ENCODE measurements around the gene ZNF177.

ZNF177 gene

GRCh38 chr19:9353011-9353410 is 9.8 kb upstream of the ZNF177 start:
- intact Hi-C loops (cut with micrococcal nuclease): no loop called here
- peaks cover 87% of the 10 kb centered on the region for H3K9me3 Mint-ChIP-seq

GRCh38 chr19:9354651-9355050 is 8.2 kb upstream of the ZNF177 start:
- H3K27ac Mint-ChIP-seq: no peak overlapping the region
- H3K9me3 Mint-ChIP-seq: peaks cover 81% of the 10 kb centered on the region
- intact Hi-C loops (cut with micrococcal nuclease): no loop called here
- no peaks in the 10 kb centered on the region for H3K27me3 Mint-ChIP-seq
- no peak overlapping the region for H3K4me3 Mint-ChIP-seq
- no peaks in the 10 kb centered on the region for H3K4me1 Mint-ChIP-seq (ENCODE audit: low read depth)
- H3K36me3 Mint-ChIP-seq (ENCODE audit: low read depth): peaks cover 14% of the 10 kb centered on the region

More at GRCh38 chr19:9353011-9353410, 9.8 kb upstream of the ZNF177 start:
- no peak overlapping the region for H3K4me3 Mint-ChIP-seq
- H3K27ac Mint-ChIP-seq: no peak overlapping the region
- H3K36me3 Mint-ChIP-seq (ENCODE audit: low read depth): peaks cover 25% of the 10 kb centered on the region
- H3K4me1 Mint-ChIP-seq (ENCODE audit: low read depth): no peaks in the 10 kb centered on the region
- no peaks in the 10 kb centered on the region for H3K27me3 Mint-ChIP-seq

- Mint-ChIP-seq H3K4me1 (ENCODE audit: low read depth) (no peaks in the 10 kb centered on the region), H3K4me3 (no peak overlapping the region), H3K27ac (no peak overlapping the region), H3K36me3 (ENCODE audit: low read depth) (no peaks in the 10 kb centered on the region), H3K9me3 (peaks cover 80% of the 10 kb centered on the region), H3K27me3 (no peaks in the 10 kb centered on the region)
- intact Hi-C loops (cut with micrococcal nuclease): no loop called here
Observed at GRCh38 chr19:9370738-9371619, 8.2 kb downstream of the ZNF177 start.

- Mint-ChIP-seq H3K4me1 (ENCODE audit: low read depth) (no peaks in the 10 kb centered on the region), H3K27me3 (no peaks in the 10 kb centered on the region), H3K9me3 (peaks cover 89% of the 10 kb centered on the region), H3K36me3 (ENCODE audit: low read depth) (peaks cover 63% of the 10 kb centered on the region), H3K27ac (no peak overlapping the region), H3K4me3 (no peak overlapping the region)
- intact Hi-C loops (cut with micrococcal nuclease): no loop called here
Observed at GRCh38 chr19:9381361-9381785, 18.6 kb downstream of the ZNF177 start.

- H3K27me3 Mint-ChIP-seq: peaks cover 11% of the 10 kb centered on the region
- H3K36me3 Mint-ChIP-seq (ENCODE audit: low read depth): peaks cover 11% of the 10 kb centered on the region
- H3K9me3 Mint-ChIP-seq: peaks cover 89% of the 10 kb centered on the region
- peaks cover 7% of the 10 kb centered on the region for H3K4me1 Mint-ChIP-seq (ENCODE audit: low read depth)
- intact Hi-C loops (cut with micrococcal nuclease): no loop called here
- no peak overlapping the region for H3K27ac Mint-ChIP-seq
- H3K4me3 Mint-ChIP-seq: peak overlapping the region; percentile 67
Observed at GRCh38 chr19:9406798-9407352, 44.1 kb downstream of the ZNF177 start.

GRCh38 chr19:9407827-9408226 is 45.0 kb downstream of the ZNF177 start:
- H3K9me3 Mint-ChIP-seq: peaks cover 95% of the 10 kb centered on the region
- peaks cover 11% of the 10 kb centered on the region for H3K36me3 Mint-ChIP-seq (ENCODE audit: low read depth)

GRCh38 chr19:9413240-9413954 is 50.6 kb downstream of the ZNF177 start:
- peaks cover 98% of the 10 kb centered on the region for H3K9me3 Mint-ChIP-seq
- no peak overlapping the region for H3K27ac Mint-ChIP-seq
- H3K4me3 Mint-ChIP-seq: no peak overlapping the region
- H3K36me3 Mint-ChIP-seq (ENCODE audit: low read depth): peaks cover 55% of the 10 kb centered on the region
- intact Hi-C loops (cut with micrococcal nuclease): no loop called here
- H3K4me1 Mint-ChIP-seq (ENCODE audit: low read depth): no peaks in the 10 kb centered on the region
- no peaks in the 10 kb centered on the region for H3K27me3 Mint-ChIP-seq

More at GRCh38 chr19:9407827-9408226, 45.0 kb downstream of the ZNF177 start:
- Mint-ChIP-seq H3K27ac (no peak overlapping the region), H3K4me3 (no peak overlapping the region), H3K4me1 (ENCODE audit: low read depth) (peaks cover 7% of the 10 kb centered on the region), H3K27me3 (peaks cover 11% of the 10 kb centered on the region)
- intact Hi-C loops (cut with micrococcal nuclease): no loop called here

GRCh38 chr19:9427941-9428340 is 65.1 kb downstream of the ZNF177 start:
- Mint-ChIP-seq H3K27me3 (no peaks in the 10 kb centered on the region), H3K9me3 (peaks cover 53% of the 10 kb centered on the region), H3K4me3 (no peak overlapping the region), H3K4me1 (ENCODE audit: low read depth) (peaks cover 21% of the 10 kb centered on the region), H3K27ac (no peak overlapping the region), H3K36me3 (ENCODE audit: low read depth) (peaks cover 100% of the 10 kb centered on the region)
- intact Hi-C loops (cut with micrococcal nuclease): no loop called here

GRCh38 chr19:9430444-9430843 is 67.6 kb downstream of the ZNF177 start:
- intact Hi-C loops (cut with micrococcal nuclease): loop anchor here (5.0 to 10.0 kb wide), 2 partner anchors 154 to 293 kb away; partner anchors contain the start of gene ZNF121
- H3K9me3 Mint-ChIP-seq: peaks cover 28% of the 10 kb centered on the region
- H3K4me3 Mint-ChIP-seq: no peak overlapping the region
- H3K36me3 Mint-ChIP-seq (ENCODE audit: low read depth): peaks cover 98% of the 10 kb centered on the region
- H3K27ac Mint-ChIP-seq: no peak overlapping the region
- H3K27me3 Mint-ChIP-seq: no peaks in the 10 kb centered on the region
- H3K4me1 Mint-ChIP-seq (ENCODE audit: low read depth): peaks cover 33% of the 10 kb centered on the region

GRCh38 chr19:9431475-9431874 is 68.7 kb downstream of the ZNF177 start:
- H3K27me3 Mint-ChIP-seq: no peaks in the 10 kb centered on the region
- H3K36me3 Mint-ChIP-seq (ENCODE audit: low read depth): peaks cover 90% of the 10 kb centered on the region
- H3K4me1 Mint-ChIP-seq (ENCODE audit: low read depth): peaks cover 42% of the 10 kb centered on the region
- peaks cover 21% of the 10 kb centered on the region for H3K9me3 Mint-ChIP-seq
- intact Hi-C loops (cut with micrococcal nuclease): loop anchor here (5.0 to 10.0 kb wide), 2 partner anchors 153 to 294 kb away; partner anchors contain the start of gene ZNF121
- H3K4me3 Mint-ChIP-seq: no peak overlapping the region
- H3K27ac Mint-ChIP-seq: no peak overlapping the region
